ENCODE results near the gene MZT2B.
"Not testable (repeated sequence)": the region's sequence is repeated elsewhere in the genome, so short reads cannot be mapped to it uniquely, and the experiment has no call there.

MZT2B gene

DNA sequence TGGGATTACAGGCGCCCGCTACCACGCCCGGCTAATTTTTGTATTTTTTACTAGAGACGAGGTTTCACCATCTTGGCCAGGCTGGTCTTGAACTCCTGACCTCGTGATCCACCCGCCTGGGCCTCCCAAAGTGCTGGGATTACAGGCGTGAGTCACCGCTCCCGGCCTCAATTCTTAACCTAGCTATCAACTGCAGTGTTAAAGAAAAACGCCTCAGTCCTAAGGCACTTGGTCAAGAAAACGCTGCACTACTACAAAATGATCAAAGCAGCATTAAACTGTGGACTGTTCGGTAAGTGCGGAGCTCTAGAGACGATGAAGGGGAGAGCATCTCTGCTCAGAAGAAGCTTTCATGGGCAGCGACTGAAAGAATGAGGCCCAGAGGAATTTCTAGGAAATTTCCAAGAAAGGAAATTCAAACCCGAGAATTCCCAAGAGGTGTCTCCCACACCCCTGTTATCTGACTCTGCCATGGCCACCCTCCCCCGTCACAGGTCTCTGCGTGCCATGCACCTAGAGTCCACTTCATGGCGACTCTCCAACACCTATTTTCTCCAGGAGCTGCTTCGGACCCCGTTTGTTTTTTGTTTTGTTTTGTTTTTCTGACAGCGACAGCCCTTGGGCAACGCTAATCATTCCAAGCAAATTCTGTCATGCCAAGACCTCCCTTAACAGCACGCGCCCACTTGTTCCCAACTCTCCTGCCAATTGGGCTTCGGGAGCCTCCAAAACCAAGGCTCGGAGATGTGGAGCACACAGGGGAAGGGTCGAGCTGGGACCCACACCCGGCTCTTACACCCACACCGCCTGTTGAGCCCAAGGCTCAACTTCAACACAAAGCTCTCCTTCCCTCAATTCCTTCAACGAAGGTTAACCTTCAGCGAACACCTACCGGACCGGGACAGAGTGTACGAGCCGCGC, 1.4 kb upstream of the MZT2B start:
- DNase-seq: not testable (repeated sequence)

DNA sequence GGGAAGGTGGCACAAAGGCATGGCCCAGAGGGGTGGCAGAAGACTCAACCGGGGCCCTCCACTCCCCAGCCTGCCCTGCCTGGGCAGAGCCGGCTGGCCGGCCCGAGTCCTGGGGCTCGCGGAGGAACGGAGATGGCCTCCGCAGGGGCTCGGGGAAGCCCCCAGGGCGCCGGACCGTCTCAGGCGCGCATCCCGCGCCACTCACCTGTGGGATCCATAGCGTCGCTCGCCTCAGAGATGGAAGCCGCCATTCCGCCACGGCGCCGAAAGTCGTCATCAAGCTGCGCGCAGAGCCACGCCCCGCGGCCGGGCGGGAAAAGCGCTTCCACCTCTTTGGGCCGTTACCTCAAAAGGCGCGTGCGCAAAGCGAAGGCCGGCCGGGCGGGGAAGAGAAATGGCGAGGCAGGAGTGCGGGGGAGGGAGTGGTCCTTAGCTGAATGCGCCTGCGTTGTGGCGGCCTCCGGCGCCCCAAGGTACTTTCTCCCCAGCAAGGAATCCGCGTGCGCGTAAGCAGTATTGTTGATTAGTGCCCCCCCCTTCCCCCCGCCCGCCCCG, 660 bp upstream of the MZT2B start, which contains the start of gene SMPD4:
Gene SMPD4 (minus strand): TSS at position 278 of the 555 bp plus-strand sequence. CDS start 5,010 bp downstream, outside the sequence.
- peak; percentile 97 for DNase-seq

DNA sequence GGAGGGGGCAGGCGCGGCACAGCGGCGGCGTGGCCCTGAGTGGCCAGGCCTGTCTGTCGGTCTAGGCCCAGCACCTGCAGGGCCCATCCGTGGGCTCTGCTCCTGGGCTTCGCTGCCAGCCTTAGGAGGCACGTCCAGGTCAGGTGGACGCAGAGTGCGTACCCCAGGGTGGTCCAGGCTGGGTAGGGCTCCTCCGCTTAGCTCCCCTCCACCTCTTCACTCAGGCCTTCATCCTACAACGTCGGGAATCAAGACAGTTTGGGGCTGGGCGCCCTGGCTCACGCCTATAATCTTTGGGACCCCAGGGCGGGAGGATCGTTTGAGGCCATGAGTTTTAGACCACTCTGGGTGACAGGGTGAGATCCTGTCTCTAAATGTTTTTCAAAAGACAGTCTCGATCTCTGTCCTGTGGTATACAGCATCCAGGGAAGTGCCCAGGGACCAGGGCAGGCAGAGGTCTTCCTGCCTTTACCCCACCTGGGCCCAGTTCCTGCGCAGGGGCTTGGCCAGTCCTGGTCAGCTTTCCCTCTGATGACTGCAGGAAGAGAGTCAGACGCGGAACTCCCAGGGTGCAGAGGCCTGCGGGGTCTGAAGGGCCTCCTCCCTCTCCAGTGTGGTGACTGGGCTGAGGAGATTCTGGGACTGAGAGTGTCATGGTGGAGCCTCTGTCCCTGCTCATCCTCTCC, 907 bp downstream of the MZT2B start:
- peak; percentile 7 for DNase-seq

DNA sequence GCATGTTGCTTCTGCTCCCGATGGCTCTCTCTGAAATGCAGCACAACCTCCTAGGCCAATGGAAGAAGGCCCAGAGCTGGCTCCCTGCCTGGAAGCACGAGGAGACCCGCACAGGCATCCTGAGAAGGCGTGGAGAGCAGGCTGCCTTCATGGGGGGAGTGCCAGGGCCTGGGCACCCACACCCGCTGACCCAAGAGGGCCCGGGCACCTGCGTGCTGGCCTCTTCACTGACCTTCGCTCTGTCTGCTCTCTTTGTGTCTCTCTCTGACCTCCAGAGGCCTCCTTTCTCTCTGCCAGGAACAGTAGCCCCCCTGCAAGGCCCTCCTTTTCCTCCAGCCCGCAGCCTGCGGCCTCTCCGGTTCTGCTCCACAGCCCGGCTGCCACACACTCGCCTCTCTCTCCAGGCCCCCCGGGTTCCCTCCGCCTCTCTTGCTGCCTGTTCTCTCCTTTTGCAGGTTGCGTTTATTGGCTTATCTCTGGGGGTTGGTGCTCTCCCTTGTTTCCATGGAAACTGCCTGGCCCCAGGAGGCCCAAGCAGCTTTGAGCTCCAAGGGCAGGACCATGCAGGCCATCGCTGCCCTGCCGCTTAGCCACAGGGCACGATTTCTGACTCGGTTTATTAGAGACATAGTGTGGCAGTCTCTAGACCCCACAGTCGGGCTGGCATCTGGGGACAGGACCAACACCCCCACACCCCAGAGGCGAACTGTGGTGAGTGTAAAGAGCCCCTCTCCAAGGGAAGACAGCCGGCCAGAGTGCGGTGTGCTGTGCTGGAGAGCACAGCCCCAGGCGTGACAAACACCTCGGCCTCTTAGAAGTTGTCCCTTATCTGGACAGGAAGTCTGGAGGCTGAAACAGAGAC, 1.7 kb downstream of the MZT2B start:
- no peak for DNase-seq

DNA sequence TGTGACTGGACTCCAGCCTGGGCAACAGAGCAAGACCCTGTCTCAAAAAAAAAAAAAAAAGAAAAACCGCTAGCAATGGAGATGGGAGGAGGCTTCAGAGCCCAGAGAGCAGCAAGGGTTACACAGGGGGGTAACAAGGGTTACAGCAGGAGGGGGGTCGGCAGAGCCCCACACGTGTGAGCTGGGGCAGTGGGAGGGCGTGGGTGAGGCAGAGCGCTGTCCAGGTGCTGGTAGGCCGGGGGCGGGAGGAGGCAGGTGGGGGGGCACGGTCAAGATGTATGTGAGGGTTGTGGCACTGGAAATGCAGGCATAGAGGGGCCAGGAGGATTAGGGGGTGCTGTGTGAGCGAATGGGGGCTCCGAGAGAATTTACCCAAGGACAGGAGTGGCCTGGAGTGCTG, 3.4 kb downstream of the MZT2B start:
- no peak for DNase-seq

DNA sequence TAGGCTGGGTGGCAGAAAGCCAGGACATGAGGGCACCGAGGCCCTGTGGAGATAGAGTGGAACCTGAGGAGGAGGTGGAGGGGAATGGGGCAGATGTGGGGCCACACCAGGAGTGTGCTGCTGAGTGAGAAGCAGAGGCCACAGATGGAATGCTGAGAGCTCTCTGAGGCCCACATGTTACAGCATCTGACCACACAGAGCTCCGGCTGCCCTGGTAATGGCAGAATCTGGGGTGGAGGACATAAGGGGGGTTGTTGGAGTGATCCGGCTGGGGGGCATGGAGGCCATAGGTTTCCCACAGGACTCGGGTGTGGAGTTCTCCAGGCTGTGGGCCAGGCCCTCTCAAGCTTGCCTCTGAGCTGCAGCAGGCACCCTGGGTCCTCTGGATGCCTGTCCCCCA, 3.8 kb downstream of the MZT2B start:
- DNase-seq: no peak

DNA sequence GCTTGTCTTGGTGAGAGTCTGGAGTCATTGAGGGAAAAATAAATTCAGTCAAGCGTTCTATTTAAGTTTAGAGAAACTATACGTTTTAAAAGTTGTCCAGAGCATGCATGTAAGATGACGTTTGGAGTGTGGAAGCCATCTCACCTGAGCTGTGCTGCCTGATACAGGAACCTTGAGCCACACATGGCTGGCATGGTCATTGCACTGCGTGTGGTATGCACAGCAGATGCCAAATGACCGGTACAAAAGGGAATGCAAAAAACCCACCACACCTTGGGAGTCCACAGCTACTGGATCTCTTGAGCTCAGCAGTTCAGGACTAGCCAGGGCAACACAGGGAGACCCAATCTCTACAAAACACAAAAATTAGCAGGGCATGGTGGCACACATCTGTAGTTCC, 4.3 kb downstream of the MZT2B start:
- DNase-seq: no peak

DNA sequence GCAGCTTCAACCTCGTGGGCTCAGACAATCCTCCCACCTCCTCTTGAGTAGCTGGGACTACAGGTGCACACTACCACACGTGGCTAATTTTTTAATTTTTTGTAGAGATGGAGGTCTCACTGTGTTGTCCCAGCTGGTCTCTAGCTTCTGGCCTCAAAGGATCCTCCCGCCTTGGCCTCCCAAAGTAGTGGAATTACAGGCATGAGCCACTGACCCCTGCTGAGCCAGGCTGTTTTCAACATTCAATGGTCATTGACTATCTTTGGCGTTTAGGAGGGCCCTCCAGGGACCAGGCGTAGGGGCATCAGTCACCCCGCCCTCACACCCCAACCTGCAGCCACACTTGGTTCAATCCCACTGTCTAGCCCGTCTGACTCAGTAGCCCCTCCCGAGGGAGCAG, 5.2 kb downstream of the MZT2B start:
- DNase-seq: no peak

DNA sequence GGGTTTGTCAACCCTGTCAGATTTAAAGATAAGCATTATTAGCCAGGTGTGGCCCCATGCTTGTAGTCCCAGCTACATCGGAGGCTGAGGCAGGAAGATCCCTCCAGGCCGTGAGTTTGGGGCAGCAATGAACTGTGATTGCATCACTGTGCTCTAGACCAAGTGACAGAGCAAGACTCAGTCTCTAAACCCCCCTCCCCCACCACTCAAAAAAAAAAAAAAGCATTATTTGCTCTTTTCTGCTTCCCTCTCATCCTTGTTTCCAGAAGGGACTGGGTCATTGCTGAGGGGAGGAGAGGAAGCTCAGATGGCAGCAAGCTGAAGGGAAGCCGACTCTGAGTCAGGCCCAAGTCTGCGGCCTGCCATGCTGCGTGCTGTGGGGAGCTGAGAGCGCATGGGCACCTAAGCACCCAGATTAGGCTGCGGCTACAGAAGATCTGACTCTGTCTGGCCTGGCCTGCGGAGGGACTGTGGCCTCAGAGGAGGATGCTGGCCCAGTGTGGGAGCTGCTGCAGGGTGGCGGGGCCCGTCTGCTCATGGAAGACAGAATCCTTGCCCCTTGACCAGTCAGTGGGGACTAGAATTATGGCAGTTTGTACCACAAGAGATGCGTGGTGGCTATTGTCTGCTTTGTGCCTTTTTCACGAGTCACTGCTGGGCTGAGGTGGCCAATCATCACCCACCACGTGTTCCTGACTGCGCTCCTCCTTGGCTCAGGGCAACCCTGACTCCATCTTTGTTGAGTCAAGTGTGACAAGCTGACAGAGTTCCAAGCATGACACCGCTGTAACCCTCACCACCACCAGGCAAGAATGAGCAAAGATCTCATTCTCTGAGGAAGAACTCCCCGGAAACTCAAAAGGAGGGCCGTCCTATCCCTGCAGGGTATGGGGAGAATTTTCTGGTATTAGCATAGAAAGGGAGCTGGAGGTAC, 6.1 kb downstream of the MZT2B start:
- not testable (repeated sequence) for DNase-seq

DNA sequence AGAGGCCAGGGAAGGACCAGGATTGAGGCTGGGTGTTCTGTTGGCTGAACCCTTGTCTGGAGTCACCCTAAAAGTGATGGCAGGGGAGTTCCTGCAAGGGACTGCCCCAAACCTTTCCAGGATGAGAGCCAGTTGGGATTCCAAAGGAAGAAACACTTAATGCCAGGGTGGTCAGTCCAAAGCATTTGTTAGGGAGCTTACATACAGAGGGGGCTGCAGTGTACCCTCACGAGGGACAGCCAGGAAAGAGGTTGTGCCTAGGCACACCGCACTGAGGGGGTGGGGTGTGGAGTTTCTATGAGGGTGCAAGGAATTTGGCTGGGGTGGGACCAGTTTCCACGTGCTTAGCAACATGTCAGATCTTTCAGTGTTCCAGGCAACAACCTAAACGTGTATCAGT, 6.9 kb downstream of the MZT2B start:
- DNase-seq: not testable (repeated sequence)

DNA sequence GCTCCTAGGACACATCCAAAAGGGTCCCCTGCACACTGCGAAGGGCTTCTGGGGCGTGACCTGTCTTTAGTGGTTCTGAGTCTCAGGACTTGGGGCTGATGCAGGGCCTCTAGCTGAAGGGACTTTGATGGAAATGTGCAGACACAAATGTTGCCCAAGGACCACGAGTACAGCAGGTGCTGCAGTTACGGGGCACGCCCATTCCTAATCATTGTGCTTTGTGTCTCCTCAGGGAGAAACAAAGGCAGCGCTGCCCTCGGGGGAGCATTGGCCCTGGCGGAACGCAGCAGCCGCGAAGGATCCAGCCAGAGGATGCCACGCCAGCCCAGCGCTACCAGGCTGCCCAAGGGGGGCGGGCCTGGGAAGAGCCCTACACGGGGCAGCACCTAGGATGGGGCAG, 8.2 kb downstream of the MZT2B start:
- DNase-seq: no peak

DNA sequence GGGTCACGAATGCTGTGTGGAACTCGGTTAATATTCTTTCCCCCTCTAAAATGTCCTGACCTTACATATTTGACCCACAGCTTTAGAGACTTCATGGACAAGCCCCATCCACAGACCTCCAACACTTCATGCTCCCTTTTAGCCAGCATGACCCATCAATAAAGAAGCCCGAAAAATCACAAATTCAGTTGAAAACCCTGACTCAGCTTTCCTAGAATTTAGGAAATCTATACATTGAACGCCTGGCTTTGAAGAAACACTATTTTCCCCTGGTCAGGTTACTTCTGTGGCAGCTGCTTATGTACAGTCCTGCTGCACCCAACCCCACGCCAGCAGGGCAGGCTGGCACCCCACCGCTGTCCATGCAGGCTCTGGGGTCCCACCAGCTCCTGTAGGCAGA, 9.3 kb downstream of the MZT2B start:
- not testable (repeated sequence) for DNase-seq

DNA sequence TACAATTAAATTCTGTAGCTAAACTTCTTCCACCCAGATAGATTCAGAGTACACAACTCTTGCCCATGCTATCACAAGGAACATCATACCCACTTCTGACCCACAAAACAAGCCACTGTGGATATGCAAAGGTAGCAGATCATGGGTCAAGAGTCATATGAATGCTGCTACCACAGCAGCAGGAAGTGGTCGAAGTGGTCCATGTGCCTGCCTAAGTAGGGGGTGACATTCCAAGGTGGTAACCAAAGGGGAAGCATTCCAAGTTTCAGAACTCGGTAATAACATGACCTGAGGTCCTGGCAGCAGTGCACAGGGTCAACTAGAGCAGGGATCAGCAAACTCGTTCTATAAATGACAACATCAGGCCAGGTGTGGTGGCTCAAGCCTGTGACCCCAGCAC, 10.4 kb downstream of the MZT2B start:
- not testable (repeated sequence) for DNase-seq

DNA sequence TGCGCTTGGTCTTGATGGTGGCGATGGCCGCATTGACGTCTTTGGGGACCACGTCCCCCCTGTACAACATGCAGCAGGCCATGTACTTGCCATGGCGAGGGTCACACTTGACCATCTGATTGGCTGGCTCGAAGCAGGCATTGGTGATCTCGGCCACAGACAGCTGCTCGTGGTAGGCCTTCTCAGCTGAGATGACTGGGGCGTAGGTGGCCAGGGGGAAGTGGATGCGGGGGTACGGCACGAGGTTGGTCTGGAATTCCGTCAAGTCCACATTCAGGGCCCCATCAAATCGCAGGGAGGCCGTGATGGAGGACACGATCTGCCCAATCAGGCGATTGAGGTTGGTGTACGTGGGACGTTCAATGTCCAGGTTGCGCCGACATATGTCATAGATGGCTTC, 11.8 kb downstream of the MZT2B start:
- not testable (repeated sequence) for DNase-seq

DNA sequence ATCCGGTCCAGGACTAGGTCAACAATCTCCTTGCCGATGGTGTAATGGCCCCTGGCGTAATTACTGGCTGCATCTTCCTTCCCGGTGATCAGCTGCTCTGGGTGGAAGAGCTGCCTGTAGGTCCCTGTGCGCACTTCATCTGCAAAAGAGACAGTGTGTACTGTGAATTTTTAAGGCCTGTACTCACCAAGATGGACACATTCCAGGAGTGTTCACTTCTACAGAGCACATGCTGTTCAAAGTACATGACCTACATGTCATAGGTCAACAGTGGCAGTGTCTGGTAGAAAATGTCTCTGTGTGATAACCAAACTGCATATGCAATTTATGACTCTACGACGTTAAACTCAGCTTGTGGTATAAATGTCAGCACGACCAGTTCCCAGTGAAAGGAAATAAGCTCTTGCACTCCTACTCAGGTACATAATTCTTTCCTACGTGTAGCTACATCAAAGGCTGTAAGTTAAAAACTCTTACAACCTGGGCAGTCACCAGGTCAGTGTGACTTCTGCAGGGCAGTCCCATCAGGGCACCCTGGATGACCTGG, 13.1 kb downstream of the MZT2B start:
- DNase-seq: not testable (repeated sequence)

DNA sequence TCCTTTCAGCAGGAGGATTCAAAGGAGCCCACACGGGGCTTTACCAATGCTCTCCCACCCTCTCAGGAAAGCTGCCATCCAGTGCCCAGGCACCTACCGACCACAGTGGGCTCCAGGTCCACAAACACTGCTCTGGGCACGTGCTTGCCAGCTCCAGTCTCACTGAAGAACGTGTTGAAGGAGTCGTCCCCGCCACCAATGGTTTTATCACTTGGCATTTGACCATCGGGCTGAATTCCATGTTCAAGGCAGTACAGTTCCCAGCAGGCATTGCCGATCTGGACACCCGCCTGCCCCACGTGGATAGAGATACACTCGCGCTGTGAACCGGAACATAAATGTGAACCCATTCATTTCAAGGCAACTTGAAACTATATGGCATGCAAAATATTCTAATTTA, 14.0 kb downstream of the MZT2B start:
- not testable (repeated sequence) for DNase-seq

DNA sequence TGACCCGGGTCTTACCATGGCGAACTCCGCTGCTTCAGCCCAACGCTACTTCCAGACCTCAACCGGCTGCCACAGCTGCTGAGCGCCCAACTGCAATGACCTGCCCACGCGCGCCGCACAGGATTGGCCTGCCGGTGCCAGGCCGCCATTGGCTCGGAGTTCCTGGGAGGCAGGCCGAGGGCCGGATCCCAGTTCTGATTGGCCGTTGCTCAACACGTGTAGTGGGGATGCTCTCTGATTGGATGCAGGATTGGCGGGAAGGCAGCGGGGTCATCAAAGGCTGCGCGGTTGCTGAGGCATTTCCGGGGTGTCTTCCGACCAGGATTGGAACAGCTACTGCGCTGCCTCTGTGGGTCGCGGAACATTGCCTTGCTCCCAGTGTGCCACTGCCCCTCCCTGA, 16.3 kb downstream of the MZT2B start, which contains the start of gene TUBA3E:
Gene TUBA3E (minus strand): TSS at position 97 of the 400 bp plus-strand sequence. CDS start 79 bp downstream, at position 18.
- no peak for DNase-seq

DNA sequence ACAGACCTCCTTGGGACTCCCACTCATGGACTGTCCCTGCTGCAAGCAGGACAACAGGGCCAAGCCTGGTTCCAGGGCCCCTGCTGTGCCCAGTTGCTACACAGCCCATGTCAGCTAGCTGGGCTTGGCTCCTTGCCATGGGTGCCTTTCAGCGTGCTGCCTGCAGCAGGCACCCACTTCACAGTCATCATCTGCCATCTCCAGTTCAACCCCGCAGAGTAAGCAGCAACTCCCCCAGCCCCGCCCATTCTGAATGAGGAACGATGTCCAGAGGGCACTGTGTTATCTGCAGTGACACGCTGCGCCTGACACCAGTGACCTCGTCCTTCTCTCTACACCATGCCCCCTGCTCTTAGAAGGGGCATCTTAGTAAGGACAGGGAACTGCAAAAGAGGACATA, 20.5 kb downstream of the MZT2B start:
- peak; percentile 19 for DNase-seq

DNA sequence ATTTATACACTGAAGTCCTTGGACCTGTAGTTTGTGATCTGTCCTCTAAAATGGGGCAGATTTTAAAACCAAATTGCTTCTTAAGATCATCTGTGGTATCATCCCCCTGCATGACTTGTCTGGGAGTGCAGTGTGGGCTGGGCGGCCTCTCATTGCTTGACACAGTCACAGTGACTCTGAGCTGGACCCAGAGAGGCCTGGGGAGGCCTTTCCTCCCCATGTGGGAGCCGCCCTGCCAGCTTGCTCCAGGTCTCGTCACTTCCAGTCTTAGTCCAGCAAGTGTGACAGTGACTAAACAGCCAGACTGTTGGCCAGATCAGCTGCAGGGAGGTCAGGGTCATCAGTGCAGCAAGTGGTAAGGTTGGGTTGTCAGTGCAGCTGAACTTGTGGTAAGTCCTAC, 21.1 kb downstream of the MZT2B start:
- not testable (repeated sequence) for DNase-seq

DNA sequence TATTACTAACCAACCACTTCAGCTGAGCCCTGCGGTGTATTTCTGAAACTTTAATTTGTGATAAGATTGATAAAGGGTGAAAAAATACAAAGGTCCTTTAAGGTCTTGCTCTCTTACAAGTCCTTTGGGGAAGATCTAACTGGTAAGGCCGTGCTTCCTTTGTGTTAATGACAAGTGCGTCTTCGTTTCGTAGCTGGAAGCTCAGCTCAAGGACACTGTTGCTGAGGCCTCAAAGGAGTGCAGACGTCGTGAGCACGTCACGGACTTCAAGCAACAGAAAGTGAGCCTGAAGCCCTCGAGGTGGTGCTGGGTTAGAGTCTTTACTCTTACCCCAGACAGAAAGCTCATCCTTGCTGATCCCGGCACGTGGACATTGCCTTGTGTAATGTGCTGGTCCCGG, 25.0 kb downstream of the MZT2B start:
- DNase-seq: not testable (repeated sequence)

DNA sequence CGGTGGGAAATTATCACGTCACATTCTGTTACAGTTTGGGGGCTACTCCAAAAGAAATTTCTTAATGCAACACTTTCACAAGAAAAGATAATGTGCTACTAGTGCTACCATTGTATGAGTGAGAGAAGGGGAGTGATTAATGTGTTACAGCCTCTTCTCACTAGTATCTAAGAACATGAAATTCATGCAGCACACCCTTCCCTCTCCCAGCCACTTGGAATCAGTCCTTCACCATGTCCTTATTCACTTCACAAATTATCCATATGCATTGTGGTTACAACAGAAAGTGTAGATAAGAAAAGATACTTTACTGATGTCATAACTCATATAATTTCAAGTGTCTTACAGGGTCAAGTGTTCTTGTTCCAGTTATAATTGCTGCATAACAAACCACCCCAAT, 37.1 kb downstream of the MZT2B start:
- not testable (repeated sequence) for DNase-seq

Measured in RPMI8226 (cell line).